Natural killer cell (primary cell): ENCODE results near the gene STAP2. TPM values are rescaled to one million over a fixed set of nuclear protein-coding genes. Genes with fewer than 3 reads are reported as not detected.

Experiments
- ATAC-seq, 3 donors: fragments of 150-1000 bp in 2 of 3; fragments of 200-7000 bp in 1 of 3; cut with Tn5 transposase; 1 replicate in 1 of 3; 2 replicates in 2 of 3; pipeline ENCODE4 v1.10.0; 2021; ENCODE audit warnings: mild to moderate bottlenecking in 2 of 3, moderate library complexity in 2 of 3
- DNase-seq, 2 donors: peaks; one replicate each; pipeline versions ENCODE4 v3.0.0 to v3.0.0-alpha.2; 2013 to 2021; ENCODE audit warnings: mixed read lengths in 1 of 2
- H3K27ac ChIP-seq: one replicate; pipeline ENCODE4 v1.5.1; 2013; ENCODE audit warnings: mild to moderate bottlenecking, low read length
- H3K27me3 ChIP-seq: one replicate; pipeline ENCODE4 v1.6.1; 2013; ENCODE audit warnings: low read length; ENCODE audit not compliant: control insufficient read depth, insufficient read depth
- H3K36me3 ChIP-seq: one replicate; pipeline ENCODE4 v1.6.1; 2013; ENCODE audit warnings: low read length; ENCODE audit not compliant: control insufficient read depth, insufficient read depth
- H3K4me1 ChIP-seq: one replicate; pipeline ENCODE4 v1.6.1; 2013; ENCODE audit warnings: low read length; ENCODE audit not compliant: control insufficient read depth, insufficient read depth
- H3K4me3 ChIP-seq: one replicate; pipeline ENCODE4 v1.5.1; 2013; ENCODE audit warnings: low read length
- H3K9me3 ChIP-seq: one replicate; pipeline ENCODE4 v1.6.1; 2013; ENCODE audit warnings: low read length; ENCODE audit not compliant: control insufficient read depth, insufficient read depth
- H3K27ac Mint-ChIP-seq, 2 donors: one replicate each; pipeline ENCODE4 v1.8.0; 2022; ENCODE audit warnings: mild to moderate bottlenecking in 2 of 2, mixed read lengths in 2 of 2, moderate library complexity in 1 of 2
- H3K27me3 Mint-ChIP-seq, 2 donors: one replicate each; pipeline ENCODE4 v1.8.0; 2022; ENCODE audit warnings: low read depth in 2 of 2, mixed read lengths in 2 of 2
- H3K36me3 Mint-ChIP-seq: one replicate; pipeline ENCODE4 v1.8.0; 2022; ENCODE audit warnings: mixed read lengths
- H3K4me1 Mint-ChIP-seq, 2 donors: one replicate each; pipeline ENCODE4 v1.8.0; 2022; ENCODE audit warnings: mixed read lengths in 2 of 2
- H3K4me3 Mint-ChIP-seq: one replicate; pipeline ENCODE4 v1.8.0; 2022; ENCODE audit warnings: mild to moderate bottlenecking, moderate library complexity, mixed read lengths
- H3K9me3 Mint-ChIP-seq, 2 donors: one replicate each; pipeline ENCODE4 v1.8.0; 2022; ENCODE audit warnings: mixed read lengths in 2 of 2
- CTCF ChIP-seq: fragments of 200-600 bp; IDR thresholded peaks from one replicate; pipeline ENCODE4 v1.8.0; 2022; ENCODE audit warnings: antibody characterized with exemption
- WGBS: methylation state at CpG from one replicate; pipeline ENCODE4 v1.1.7; 2013; ENCODE audit warnings: missing lambda C conversion rate; ENCODE audit not compliant: insufficient coverage; 5-methylcytosine and 5-hydroxymethylcytosine counted together
- intact Hi-C: fragments of 100-400 bp; cut with micrococcal nuclease; formaldehyde crosslinking; loops from one replicate; pipeline ENCODE4 v1.14.2; 2022
- total RNA-seq, 4 donors: library from RNA; stranded (reverse); fragments of 120-200 nt in 1 of 4; gene quantifications; one replicate each; pipeline versions ENCODE4 v1.2.3 to v1.2.4, GENCODE V29; 2013 to 2022

The STAP2 gene
- total RNA-seq, 3 donors from 2014 or later (not counting 1 experiment from before 2014, with no cell fraction given): 1.4 to 3.3 (median 2.0) TPM

DNA sequence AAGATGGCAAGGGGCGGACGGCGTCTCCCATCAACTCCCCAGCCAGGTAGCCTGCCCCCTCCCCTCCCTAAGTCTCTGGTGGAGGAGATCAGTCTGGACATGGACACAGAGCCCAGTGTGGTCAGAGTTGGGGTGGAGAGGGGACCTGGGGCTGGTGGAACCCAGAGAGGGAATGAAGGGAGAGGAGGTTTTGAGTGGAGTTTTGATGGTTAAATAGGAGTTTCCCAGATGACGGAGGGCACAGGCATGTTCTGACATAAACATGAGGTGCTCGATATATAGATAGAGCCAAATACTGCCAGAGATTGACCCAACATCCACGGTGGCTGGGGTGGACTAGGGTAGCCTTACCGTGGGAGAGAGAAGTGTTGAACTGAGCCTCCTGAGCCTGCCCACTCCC lies 20.2 kb downstream of the STAP2 start:
- Mint-ChIP-seq H3K27me3 (no peaks in the 10 kb centered on the region), H3K9me3 (peaks cover 0 to 2% of the 10 kb centered on the region in 2 donors), H3K27ac (no peak overlapping the region), H3K36me3 (no peaks in the 10 kb centered on the region), H3K4me3 (no peak overlapping the region), H3K4me1 (no peaks in the 10 kb centered on the region)
- H3K27ac ChIP-seq: no peak overlapping the region
- no peak for TF ChIP-seq CTCF
- no peaks in the 10 kb centered on the region for H3K9me3 ChIP-seq
- intact Hi-C loops: no loop called here
- H3K4me3 ChIP-seq: no peak overlapping the region
- H3K27me3 ChIP-seq: no peaks in the 10 kb centered on the region
- H3K4me1 ChIP-seq: no peaks in the 10 kb centered on the region
- WGBS: 93% methylated on average over 7 of the region's 7 CpGs
- DNase-seq: no peak
- no peaks in the 10 kb centered on the region for H3K36me3 ChIP-seq
- no peak for ATAC-seq

DNA sequence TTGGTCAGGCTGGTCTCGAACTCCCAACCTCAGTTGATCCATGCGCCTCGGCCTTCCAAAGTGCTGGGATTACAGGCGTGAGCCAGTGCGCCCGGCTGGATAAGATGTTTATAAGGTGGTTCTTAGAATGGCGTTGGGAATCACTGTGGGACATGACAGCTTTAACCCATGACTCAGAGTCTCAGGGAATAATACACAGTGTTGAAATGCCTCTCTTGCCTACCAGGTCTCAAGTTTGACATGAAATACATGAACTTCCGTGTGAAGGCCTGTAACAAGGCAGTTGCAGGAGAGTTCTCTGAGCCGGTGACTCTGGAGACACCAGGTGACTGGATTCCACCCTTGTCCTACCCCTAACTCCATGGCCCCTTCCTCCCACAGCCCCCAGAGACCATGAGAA lies 21.7 kb downstream of the STAP2 start:
- H3K27me3 Mint-ChIP-seq: no peaks in the 10 kb centered on the region
- Histone ChIP-seq H3K27me3 (no peaks in the 10 kb centered on the region), H3K4me1 (no peaks in the 10 kb centered on the region), H3K36me3 (no peaks in the 10 kb centered on the region), H3K4me3 (no peak overlapping the region), H3K27ac (no peak overlapping the region), H3K9me3 (no peaks in the 10 kb centered on the region)
- ATAC-seq: no peak
- no peak overlapping the region for H3K27ac Mint-ChIP-seq
- no peaks in the 10 kb centered on the region for H3K4me1 Mint-ChIP-seq
- no peaks in the 10 kb centered on the region for H3K36me3 Mint-ChIP-seq
- H3K4me3 Mint-ChIP-seq: no peak overlapping the region
- TF ChIP-seq CTCF: no peak
- intact Hi-C loops: no loop called here
- peaks cover 0 to 2% of the 10 kb centered on the region in 2 donors for H3K9me3 Mint-ChIP-seq
- WGBS: 92% methylated on average over 9 of the region's 9 CpGs
- no peak for DNase-seq

DNA sequence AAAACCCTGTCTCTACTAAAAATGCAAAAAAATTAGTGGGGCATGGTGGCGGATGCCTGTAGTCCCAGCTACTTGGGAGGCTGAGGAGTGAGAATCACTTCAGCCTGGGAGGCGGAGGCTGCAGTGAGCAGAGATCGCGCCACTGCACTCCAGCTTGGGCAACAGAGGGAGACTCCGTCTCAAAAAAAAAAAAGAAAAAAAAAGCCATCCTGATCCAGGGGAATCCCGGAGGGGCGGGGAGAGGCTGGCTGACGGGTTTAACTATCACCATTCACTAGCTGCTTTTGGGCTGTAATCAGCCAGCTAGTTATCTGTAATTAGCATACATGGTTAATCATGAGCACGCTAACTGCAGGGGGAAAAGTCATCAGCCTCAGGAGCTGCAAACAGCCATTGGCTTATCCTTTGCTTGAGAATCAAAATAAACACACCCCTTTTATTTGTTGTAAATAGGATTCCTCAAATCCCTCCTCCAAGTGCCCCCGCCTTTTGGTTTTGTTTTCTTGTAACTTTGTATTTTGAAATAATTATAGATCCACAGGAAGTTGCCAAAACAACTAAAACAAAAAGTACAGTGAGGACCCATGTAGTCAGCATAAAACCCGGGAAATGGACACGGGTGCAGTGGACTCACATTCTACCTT lies 24.7 kb downstream of the STAP2 start:
- Mint-ChIP-seq H3K9me3 (no peaks in the 10 kb centered on the region), H3K4me1 (no peaks in the 10 kb centered on the region), H3K27me3 (no peaks in the 10 kb centered on the region), H3K27ac (no peak overlapping the region), H3K4me3 (no peak overlapping the region), H3K36me3 (no peaks in the 10 kb centered on the region)
- Histone ChIP-seq H3K27ac (no peak overlapping the region), H3K4me1 (no peaks in the 10 kb centered on the region), H3K36me3 (no peaks in the 10 kb centered on the region), H3K9me3 (no peaks in the 10 kb centered on the region), H3K4me3 (no peak overlapping the region), H3K27me3 (no peaks in the 10 kb centered on the region)
- ATAC-seq (no peak), DNase-seq (no peak)
- 88% methylated on average over 10 of the region's 12 CpGs for WGBS
- intact Hi-C loops: no loop called here
- no peak for TF ChIP-seq CTCF
